Stimulated activated CD4-positive, alpha-beta T cell treated with anti-CD3 and anti-CD28 coated beads, Interleukin-12 subunit alpha, Interleukin-12 subunit beta, amount 100 ng/mL, for 48 hours (primary cell): ENCODE results near the gene FSD1.

Experiments used
- DNase-seq, 3 donors: peaks; one replicate each; pipeline ENCODE4 v3.0.0-alpha.2; 2020; ENCODE audit warnings: low read depth in 2 of 3, low spot score in 1 of 3

The FSD1 gene

DNA sequence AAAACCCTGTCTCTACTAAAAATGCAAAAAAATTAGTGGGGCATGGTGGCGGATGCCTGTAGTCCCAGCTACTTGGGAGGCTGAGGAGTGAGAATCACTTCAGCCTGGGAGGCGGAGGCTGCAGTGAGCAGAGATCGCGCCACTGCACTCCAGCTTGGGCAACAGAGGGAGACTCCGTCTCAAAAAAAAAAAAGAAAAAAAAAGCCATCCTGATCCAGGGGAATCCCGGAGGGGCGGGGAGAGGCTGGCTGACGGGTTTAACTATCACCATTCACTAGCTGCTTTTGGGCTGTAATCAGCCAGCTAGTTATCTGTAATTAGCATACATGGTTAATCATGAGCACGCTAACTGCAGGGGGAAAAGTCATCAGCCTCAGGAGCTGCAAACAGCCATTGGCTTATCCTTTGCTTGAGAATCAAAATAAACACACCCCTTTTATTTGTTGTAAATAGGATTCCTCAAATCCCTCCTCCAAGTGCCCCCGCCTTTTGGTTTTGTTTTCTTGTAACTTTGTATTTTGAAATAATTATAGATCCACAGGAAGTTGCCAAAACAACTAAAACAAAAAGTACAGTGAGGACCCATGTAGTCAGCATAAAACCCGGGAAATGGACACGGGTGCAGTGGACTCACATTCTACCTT lies 9.6 kb downstream of the FSD1 start:
- DNase-seq, result no peak

- no peak for DNase-seq
Observed at GRCh38 chr19:4316956-4317355, 12.6 kb downstream of the FSD1 start.

DNA sequence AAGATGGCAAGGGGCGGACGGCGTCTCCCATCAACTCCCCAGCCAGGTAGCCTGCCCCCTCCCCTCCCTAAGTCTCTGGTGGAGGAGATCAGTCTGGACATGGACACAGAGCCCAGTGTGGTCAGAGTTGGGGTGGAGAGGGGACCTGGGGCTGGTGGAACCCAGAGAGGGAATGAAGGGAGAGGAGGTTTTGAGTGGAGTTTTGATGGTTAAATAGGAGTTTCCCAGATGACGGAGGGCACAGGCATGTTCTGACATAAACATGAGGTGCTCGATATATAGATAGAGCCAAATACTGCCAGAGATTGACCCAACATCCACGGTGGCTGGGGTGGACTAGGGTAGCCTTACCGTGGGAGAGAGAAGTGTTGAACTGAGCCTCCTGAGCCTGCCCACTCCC lies 14.1 kb downstream of the FSD1 start:
- DNase-seq, result no peak

GRCh38 chr19:4319067-4319718 lies 14.8 kb downstream of the FSD1 start:
- no peak for DNase-seq

DNA sequence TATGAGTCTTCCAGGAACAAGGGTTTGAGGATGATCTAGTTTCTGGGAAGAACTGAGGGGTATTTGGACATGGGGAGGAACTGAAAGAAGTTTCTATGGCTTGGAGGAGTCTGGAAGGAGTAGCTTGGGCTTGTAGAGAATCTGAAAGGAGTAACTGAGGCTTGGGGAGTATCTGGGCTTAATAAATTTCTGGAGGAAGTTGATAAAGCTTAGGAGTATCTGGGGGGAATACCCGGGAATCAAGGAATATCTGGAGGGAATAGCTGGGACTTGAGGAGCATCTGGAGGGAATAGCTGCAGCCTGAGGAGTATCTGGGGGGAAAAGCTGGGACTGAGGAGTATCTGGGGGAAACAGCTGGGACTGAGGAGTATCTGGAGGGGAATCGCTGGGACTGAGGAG lies 16.0 kb downstream of the FSD1 start:
- no peak for DNase-seq

DNA sequence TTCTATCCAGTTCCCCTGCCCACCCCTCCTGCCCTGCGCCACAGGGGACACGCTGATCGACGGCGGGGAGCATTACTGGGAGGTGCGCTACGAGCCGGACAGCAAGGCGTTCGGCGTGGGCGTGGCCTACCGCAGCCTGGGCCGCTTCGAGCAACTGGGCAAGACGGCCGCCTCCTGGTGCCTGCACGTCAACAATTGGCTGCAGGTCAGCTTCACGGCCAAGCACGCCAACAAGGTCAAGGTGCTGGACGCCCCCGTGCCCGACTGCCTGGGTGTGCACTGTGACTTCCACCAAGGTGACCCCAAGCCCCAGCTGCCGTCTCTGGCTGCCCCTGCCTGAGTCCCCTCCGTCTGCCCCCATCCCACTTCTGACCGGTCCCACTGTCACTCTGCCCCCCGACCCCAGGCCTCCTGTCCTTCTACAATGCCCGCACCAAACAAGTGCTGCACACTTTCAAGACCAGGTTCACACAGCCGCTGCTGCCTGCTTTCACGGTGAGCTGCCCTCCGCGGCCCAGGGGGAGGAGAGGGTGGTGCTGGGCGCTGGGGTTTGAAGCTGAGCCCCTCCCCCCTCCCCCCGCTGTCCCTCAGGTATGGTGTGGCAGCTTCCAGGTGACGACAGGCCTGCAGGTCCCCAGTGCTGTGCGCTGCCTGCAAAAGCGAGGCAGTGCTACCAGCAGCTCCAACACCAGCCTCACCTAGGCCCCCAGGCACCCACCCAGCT lies 18.7 kb downstream of the FSD1 start:
- no peak for DNase-seq

GRCh38 chr19:4323692-4324091 lies 19.3 kb downstream of the FSD1 start:
- no peak for DNase-seq

- DNase-seq, result no peak
Observed at GRCh38 chr19:4324228-4324627, 19.8 kb downstream of the FSD1 start.

DNA sequence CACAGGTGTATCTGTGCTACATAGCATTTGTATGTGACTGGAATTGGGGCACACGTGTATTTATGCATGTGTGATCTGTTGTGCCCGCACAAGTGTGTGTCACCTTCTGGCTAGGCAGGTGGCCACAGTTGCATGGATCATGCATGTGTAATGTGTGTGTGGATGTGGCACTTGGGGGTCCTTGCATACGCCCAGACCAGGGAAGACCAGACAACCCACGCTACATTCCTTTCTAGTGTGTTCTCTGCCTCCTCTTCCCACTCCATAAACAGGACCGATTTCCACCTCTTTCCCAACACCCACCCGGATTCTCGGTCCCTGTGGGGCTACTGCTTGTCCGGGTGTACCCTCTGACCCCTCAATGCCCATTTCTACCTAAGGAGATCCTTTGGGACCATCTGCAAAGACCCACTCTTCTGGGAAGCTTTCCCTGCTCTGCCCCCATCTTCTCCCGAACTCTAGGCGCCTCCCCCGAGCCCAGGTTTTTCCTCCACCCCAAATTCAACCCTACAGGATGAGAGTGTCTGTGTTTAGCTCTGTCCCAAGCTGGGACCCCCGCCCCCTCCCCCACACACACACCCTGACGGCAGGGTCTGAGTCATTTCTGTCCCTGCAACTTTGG lies 21.9 kb downstream of the FSD1 start:
- no peak for DNase-seq

GRCh38 chr19:4326837-4327251 lies 22.4 kb downstream of the FSD1 start:
- no peak for DNase-seq

DNA sequence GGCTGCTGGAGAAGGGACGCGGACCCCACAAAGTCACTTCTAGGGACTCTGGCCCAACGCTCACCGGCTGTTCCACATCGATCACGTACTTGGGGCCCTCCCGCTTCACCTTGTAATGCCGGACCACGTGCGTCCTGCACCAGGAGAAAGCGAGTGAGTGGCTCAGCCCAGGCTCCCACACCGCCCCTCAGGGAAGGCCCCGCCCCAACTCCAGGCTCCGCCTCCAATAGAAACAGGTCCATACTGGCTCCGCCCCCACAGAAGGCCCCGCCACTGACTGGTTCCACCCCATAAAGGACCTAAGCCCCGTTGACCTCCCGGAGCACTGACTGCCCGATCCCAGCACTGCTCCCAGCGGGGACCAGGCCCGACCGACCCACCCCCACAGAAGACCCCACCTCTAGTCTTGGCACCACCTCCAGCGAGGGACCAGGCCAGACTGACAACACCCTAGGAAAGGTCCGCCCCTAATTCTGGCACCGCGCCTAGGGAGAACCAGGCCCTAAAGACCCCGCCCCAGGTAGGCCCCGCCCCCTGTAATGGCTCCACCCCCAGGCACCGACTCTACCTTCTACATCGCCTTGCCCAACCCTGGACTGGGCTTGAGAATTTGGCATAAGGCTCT lies 23.0 kb downstream of the FSD1 start:
- DNase-seq, result peak; percentile 59 to 86 (median 80)

- no peak for DNase-seq
Observed at GRCh38 chr19:4327877-4328242, 23.5 kb downstream of the FSD1 start.

DNA sequence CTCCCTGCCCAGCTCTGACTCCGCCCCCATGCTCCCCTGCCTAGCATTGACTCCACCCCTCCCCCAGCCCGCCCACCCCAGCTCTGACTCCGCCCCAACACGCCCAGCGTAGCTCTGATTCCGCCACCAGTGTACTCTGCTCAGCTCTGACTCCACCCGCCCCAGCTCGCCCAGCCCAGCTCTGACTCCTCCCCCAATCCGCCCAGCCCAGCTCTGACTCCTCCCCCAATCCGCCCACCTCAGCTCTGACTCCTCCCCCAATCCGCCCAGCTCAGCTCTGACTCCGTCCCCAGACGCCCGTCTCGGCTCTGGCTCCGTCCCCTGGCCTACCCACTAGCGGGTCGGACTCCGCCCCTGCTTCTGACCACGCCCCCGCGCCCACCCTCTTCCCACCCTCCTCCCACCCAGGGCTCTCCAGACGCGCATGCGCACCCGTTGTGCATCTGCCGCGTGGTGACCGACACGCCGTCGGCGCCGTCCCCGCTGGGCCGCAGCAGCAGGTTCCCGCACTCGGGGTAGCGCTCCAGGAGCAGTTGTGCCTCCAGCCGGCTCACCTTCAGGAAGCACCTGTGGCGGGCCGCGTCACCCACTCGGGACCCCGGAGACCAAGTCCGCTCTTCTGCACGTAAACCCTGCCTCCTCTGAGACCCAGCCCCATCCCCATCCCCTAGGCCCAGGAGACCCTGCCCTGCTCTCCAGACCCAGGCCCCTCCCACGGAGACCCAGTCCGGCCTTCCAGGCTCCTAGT lies 24.0 kb downstream of the FSD1 start:
- peak; percentile 89 to 99 (median 96) for DNase-seq

GRCh38 chr19:4328991-4329681 lies 24.7 kb downstream of the FSD1 start:
- DNase-seq, result peak; percentile 16 to 54 (median 54)

DNA sequence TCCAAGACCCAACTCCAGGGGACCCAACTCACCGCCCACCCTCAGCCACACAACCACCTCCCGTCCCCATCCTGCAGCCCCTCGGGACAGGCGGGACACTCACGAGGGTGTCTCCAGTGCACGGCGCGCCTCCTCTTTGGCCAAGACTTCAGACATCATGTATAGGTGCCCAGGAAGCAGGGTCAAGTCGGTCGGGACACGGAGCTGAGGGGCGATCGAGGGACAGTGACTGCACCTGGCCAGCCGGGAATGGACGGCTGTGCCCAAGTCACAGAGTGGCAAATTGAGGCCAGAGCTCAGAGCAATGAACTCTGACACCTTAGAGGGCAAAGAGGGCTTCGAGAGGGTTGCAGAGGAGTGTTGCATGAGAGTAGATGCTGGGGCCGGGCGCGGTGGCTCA lies 25.5 kb downstream of the FSD1 start:
- DNase-seq, result no peak

DNA sequence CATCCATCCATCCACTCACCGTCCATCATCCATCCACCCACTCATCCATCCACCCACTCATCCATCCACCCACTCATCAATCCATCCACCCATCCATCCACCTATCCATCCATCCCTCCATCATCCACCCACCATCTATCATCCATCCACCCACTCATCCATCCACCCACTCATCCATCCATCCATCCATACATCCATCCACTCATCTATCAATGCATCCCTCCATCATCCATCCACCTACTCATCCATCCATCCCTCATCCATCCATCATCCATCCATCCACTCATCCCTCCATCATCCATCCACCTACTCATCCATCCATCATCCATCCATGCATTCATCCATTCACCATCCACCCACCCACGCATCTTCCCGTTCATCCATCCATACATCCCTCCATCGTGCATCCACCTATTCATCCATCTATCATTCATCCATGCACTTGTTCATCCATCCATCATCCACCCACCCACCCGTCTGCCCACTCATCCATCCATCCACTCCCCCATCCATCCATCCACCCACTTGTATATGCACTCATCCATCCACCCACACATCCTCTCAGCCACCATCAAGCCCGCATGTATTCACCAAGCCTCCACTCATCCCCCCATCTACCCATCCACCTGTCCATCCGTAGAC lies 30.7 kb downstream of the FSD1 start:
- DNase-seq, result no peak

GRCh38 chr19:4337906-4338440 lies 33.6 kb downstream of the FSD1 start:
- DNase-seq, result no peak

- DNase-seq, result no peak
Observed at GRCh38 chr19:4338441-4339355, 34.3 kb downstream of the FSD1 start, which contains the start of gene STAP2. Gene STAP2, minus strand, starts transcription at chr19:4338827. Its CDS starts 74 bp downstream, at chr19:4338753.

GRCh38 chr19:4342314-4342614 lies 37.9 kb downstream of the FSD1 start:
- no peak for DNase-seq
